K562 treated with DMSO at 1 percent for 4 hours (cell line): Measurements from ENCODE around the gene NOL8. TPM values are rescaled to one million over a fixed set of nuclear protein-coding genes. Genes with fewer than 3 reads are reported as not detected.

Experiments used
- total RNA-seq: library from RNA; unstranded; fragments of 300-600 nt; gene quantifications from 2 replicates; pipeline ENCODE4 v1.2.3, GENCODE V29; 2022; ENCODE audit not compliant: insufficient read depth

The NOL8 gene
- 17.1 and 20.2 TPM in 2 replicates for total RNA-seq

DNA sequence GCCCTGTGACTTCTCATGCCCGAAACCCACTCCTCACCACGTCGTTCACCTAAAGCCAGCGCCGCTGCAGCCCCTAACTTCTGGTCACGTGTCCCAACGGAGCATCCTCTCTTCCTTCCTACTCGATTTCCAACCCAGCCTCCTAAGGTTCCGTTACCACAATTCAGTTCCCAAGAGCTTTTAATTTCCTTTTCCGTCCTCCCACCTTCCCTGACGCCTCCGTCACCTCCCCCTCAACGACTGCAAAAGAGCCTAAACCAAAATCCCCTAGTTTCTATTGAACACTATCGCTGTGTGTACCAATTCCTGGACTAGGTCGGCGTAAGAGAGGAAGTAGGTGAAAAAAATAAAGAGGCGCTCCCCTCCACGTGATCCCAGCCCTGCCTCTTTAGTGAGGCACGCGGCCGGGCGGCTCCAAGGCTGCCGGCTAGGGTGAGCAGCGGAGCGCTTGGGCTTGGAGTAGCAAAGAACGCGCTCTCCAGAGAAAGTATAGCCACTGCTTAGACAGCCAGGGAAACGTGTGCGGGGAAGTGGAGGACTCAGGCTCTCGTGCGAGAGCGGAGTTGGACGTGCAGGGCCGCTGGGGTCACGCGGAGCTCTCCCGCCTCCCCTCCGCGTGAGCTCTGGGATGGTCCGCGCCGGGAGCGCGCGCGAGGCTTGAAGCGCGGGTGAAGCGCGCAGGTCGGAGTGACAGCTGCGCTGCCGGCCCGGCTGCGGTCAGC lies at the start of gene NOL8, which contains the start of gene CENPP:
NOL8 (minus strand) TSS at position 82 of the 722 bp plus-strand sequence. CDS start 1,189 bp downstream, outside the sequence.
CENPP (plus strand) TSS at position 685 of the 722 bp plus-strand sequence.

DNA sequence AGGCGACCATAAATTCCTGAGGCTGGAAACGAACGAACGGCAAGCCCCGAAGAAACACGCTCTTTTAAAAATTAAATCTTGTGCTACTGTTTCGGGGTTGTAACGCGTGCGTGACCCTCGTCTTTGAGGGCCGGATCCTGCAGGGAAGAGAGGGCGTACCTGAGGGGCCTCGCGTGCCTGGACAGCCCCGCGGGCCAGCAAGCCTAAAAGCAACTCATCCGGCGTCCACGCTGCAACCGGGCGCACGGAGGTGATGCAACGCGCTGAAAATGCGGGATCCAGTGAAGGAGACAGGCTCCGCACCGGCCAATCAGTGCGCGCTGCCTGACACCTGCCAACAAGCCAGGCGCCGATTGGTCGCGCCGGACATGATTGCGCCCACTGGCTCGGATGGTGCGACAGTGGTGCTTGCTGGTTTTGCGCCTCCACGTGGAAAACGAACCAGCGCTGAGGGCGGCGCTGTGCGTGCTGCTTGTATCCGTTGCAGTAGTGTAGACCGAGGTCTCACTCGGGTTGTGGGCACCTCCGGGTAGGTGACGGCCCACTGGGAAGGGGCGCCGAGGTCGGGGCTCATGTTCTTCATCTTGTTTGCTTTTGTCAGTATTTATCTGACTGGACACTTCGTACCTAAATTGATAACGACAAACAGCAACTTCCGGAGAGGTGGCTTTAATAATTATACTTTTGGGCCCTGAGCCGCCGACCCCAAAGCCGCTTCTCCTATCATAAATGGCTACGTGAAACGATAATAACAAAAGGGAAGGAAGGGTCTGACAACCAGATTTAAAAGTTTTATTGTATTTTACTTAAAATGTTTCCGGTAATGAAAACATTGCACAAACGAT lies 31.5 kb downstream of the NOL8 start, which contains the start of gene IARS1:
IARS1 (minus strand) TSS at position 246 of the 845 bp plus-strand sequence. CDS start 4,278 bp downstream, outside the sequence.

Other genes with a start within 250 kb of the NOL8 start
- 39.7 and 43.5 TPM in 2 replicates for gene SPTLC1, start 209.9 kb downstream of the NOL8 start, total RNA-seq
- gene IARS1, start 31.7 kb downstream of the NOL8 start, total RNA-seq: 190 and 201 TPM in 2 replicates
- gene CENPP, start 603 bp upstream of the NOL8 start, total RNA-seq: 3.7 and 12.8 TPM in 2 replicates
- gene OGN, start 79.2 kb upstream of the NOL8 start, total RNA-seq: not detected in 2 replicates
- not detected in 2 replicates for gene OMD, start 99.1 kb upstream of the NOL8 start, total RNA-seq
- gene ASPN, start 157.2 kb upstream of the NOL8 start, total RNA-seq: not detected in 2 replicates
- gene ECM2, start 210.6 kb upstream of the NOL8 start, total RNA-seq: not detected in 2 replicates